HEK293 (cell line): ENCODE results near the gene GNAS.

ENCODE experiments used
- CTCF ChIA-PET: fragments of 350-600 bp; formaldehyde crosslinking; extraction: SDS; loops from one replicate; lab custom pipeline; 2021; ENCODE audit warnings: antibody characterized with exemption; lab: Yijun Ruan, JAX
- POLR2A ChIA-PET: fragments of 300-600 bp; formaldehyde crosslinking; extraction: SDS; loops from one replicate; lab custom pipeline; 2020; ENCODE audit warnings: antibody characterized with exemption, inconsistent platforms; lab: Yijun Ruan, JAX
- H3K27ac ChIP-seq: fragments of 200-500 bp; sonication (Bioruptor generic); 2 replicates; pipeline ENCODE4 v1.5.1; 2014; ENCODE audit warnings: low read depth, low read length, control low read depth, inconsistent platforms; ENCODE audit errors: extremely low read depth
- H3K36me3 ChIP-seq, 2 experiments: fragments of 200-500 bp in 1 of 2; sonication (Bioruptor generic) in 1 of 2; 1 replicate in 1 of 2; 2 replicates in 1 of 2; pipeline ENCODE4 v1.5.1; 2014 to 2017; ENCODE audit warnings: inconsistent platforms in 2 of 2, low read length in 2 of 2; ENCODE audit not compliant: control insufficient read depth in 2 of 2, insufficient read depth in 1 of 2
- H3K4me1 ChIP-seq: fragments of 200-500 bp; sonication (Bioruptor generic); 2 replicates; pipeline ENCODE4 v1.5.1; 2014; ENCODE audit warnings: mild to moderate bottlenecking, low read length, inconsistent platforms; ENCODE audit not compliant: control insufficient read depth, insufficient read depth
- H3K4me3 ChIP-seq: 2 replicates; pipeline ENCODE4 v1.5.1; 2011; ENCODE audit warnings: low read depth, mild to moderate bottlenecking, control low read depth, low read length, moderate library complexity
- H3K9me3 ChIP-seq: fragments of 200-500 bp; sonication (Bioruptor generic); 2 replicates; pipeline ENCODE4 v1.5.1; 2014; ENCODE audit warnings: low read depth, low read length, inconsistent platforms; ENCODE audit not compliant: control insufficient read depth, insufficient read depth
- GLI2 ChIP-seq: fragments of 450-650 bp; formaldehyde crosslinking; IDR thresholded peaks from 2 replicates; pipeline ENCODE4; 2017; ENCODE audit warnings: missing biosample characterization, missing genetic modification characterization, low read depth, borderline replicate concordance
- YY2 ChIP-seq: fragments of 450-650 bp; formaldehyde crosslinking; IDR thresholded peaks from 2 replicates; pipeline ENCODE4 v1.5.1; 2016; ENCODE audit warnings: missing biosample characterization, missing genetic modification characterization
- ZBTB21 ChIP-seq: fragments of 450-650 bp; formaldehyde crosslinking; IDR thresholded peaks from 2 replicates; pipeline ENCODE4 v1.5.1; 2017; ENCODE audit warnings: missing biosample characterization, missing genetic modification characterization
- ZEB2 ChIP-seq: fragments of 450-650 bp; formaldehyde crosslinking; IDR thresholded peaks from 2 replicates; pipeline ENCODE4 v1.5.1; 2016; ENCODE audit warnings: missing biosample characterization, missing genetic modification characterization
- ZFP37 ChIP-seq: fragments of 450-650 bp; formaldehyde crosslinking; IDR thresholded peaks from 2 replicates; pipeline ENCODE4 v1.5.1; 2016; ENCODE audit warnings: missing biosample characterization, missing genetic modification characterization
- ZNF214 ChIP-seq: fragments of 450-650 bp; formaldehyde crosslinking; IDR thresholded peaks from 2 replicates; pipeline ENCODE4 v1.5.1; 2017; ENCODE audit warnings: missing biosample characterization, mild to moderate bottlenecking, missing genetic modification characterization, borderline replicate concordance
- ZNF324 ChIP-seq: fragments of 450-650 bp; formaldehyde crosslinking; IDR thresholded peaks from 2 replicates; pipeline ENCODE4 v1.5.1; 2016; ENCODE audit warnings: missing biosample characterization, missing genetic modification characterization
- ZNF341 ChIP-seq: fragments of 450-650 bp; formaldehyde crosslinking; IDR thresholded peaks from 2 replicates; pipeline ENCODE4; 2016; ENCODE audit warnings: low read depth, missing biosample characterization, missing genetic modification characterization
- ZNF366 ChIP-seq: fragments of 450-650 bp; formaldehyde crosslinking; conservative IDR thresholded peaks from 2 replicates; pipeline ENCODE4 v1.5.1; 2016; ENCODE audit warnings: missing biosample characterization, missing genetic modification characterization
- ZNF404 ChIP-seq: fragments of 450-650 bp; formaldehyde crosslinking; IDR thresholded peaks from 2 replicates; pipeline ENCODE4 v1.5.1; 2017; ENCODE audit warnings: missing biosample characterization, missing genetic modification characterization
- ZNF600 ChIP-seq: fragments of 450-650 bp; formaldehyde crosslinking; IDR thresholded peaks from 2 replicates; pipeline ENCODE4 v1.5.1; 2016; ENCODE audit warnings: missing biosample characterization, missing genetic modification characterization
- ZNF626 ChIP-seq: fragments of 450-650 bp; sonication (Bioruptor Pico); formaldehyde crosslinking; IDR thresholded peaks from 2 replicates; pipeline ENCODE4 v1.5.1; 2018; ENCODE audit warnings: missing biosample characterization, missing genetic modification characterization, inconsistent platforms
- ZSCAN23 ChIP-seq: fragments of 450-650 bp; formaldehyde crosslinking; IDR thresholded peaks from 2 replicates; pipeline ENCODE4 v1.5.1; 2016; ENCODE audit warnings: missing biosample characterization, missing genetic modification characterization
- ZXDB ChIP-seq: fragments of 450-650 bp; formaldehyde crosslinking; IDR thresholded peaks from 2 replicates; pipeline ENCODE4 v1.5.1; 2016; ENCODE audit warnings: missing biosample characterization, missing genetic modification characterization
- TF ChIP-seq, protein P1 (sequence below): sonication (generic); formaldehyde crosslinking; IDR thresholded peaks from 2 replicates; pipeline ENCODE4 v1.8.1; 2022; ENCODE audit warnings: mild to moderate bottlenecking, moderate library complexity, missing genetic modification reagents
- TF ChIP-seq, protein P2 (sequence below): fragments of 450-650 bp; formaldehyde crosslinking; IDR thresholded peaks from 2 replicates; pipeline ENCODE4 v1.5.1; 2017; ENCODE audit warnings: missing biosample characterization, missing genetic modification characterization
- TF ChIP-seq, protein P3 (sequence below): fragments of 450-650 bp; formaldehyde crosslinking; IDR thresholded peaks from 2 replicates; pipeline ENCODE4 v1.5.1; 2016; ENCODE audit warnings: missing biosample characterization, missing genetic modification characterization

The GNAS gene

DNA sequence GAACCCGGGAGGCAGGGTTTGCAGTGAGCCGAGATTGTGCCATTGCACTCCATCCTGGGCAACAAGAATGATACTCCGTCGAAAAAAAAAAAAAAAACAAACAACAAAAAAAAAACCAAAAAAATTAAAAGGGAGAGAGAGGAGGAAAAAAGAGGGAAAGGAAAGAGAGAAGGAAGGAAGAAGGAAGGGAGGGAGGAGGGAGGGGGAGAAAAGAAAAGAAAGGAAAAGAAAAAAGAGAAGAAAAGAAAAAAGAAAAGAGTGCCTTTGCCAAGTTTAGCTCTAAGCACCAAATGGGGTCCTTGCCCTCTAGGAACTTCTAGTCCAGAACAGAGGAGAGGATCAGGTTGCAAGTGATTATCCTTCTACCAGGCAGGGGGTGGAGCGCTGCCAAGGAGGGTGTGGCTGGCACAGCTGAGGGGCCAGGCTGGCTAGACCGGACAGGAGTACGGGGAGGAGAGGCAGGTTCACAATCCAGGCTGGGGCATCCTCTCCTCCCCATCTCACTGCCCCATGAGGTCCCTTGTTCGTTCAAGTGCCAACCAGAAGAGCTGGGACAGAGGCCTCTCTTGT lies 19.1 kb downstream of the GNAS start:
- POLR2A ChIA-PET = interaction anchor here (0.7 kb wide), 1 partner anchor 36 kb away, joined by 3 read pairs; no protein-coding TSS in a partner anchor
- CTCF ChIA-PET = interaction anchor here (0.6 to 2.8 kb wide), 8 partner anchors 9 to 584 kb away, joined by 3 to 16 read pairs (median 3); no protein-coding TSS in a partner anchor

DNA sequence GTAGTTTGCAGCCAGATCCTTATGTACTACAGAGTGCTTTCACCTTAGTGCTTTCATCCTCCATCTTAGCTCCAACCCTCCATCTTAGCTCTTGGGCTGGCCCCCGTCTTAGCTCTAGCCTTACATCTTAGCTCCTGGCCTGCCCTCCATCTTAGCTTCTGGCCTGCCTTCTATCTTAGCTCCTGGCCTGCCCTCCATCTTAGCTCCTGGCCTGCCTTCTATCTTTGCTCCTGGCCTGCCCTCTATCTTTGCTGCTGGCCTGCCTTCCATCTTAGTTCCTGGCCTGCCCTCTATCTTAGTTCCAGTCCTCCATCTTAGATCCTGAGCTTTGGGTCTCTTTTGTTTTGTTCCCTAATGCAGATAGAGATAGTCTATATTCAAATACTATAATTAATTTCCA lies 22.0 kb downstream of the GNAS start:
- CTCF ChIA-PET = interaction anchor here (1.1 kb wide), 1 partner anchor 581 kb away, joined by 4 read pairs; no protein-coding TSS in a partner anchor
- Histone ChIP-seq H3K27ac (no peak overlapping the region), H3K4me3 (no peak overlapping the region), H3K9me3 (no peaks in the 10 kb centered on the region), H3K4me1 (no peaks in the 10 kb centered on the region), H3K36me3 (no peaks in the 10 kb centered on the region)
- POLR2A ChIA-PET = no interaction called here
- TF ChIP-seq, protein P1, sequence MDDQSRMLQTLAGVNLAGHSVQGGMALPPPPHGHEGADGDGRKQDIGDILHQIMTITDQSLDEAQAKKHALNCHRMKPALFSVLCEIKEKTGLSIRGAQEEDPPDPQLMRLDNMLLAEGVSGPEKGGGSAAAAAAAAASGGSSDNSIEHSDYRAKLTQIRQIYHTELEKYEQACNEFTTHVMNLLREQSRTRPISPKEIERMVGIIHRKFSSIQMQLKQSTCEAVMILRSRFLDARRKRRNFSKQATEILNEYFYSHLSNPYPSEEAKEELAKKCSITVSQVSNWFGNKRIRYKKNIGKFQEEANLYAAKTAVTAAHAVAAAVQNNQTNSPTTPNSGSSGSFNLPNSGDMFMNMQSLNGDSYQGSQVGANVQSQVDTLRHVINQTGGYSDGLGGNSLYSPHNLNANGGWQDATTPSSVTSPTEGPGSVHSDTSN (CRISPR knock-in tag) = no peak
- TF ChIP-seq ZNF324 = no peak
- no peak for TF ChIP-seq ZNF626 (tag by site-specific recombination)
- TF ChIP-seq ZSCAN23 (tag by site-specific recombination) = no peak
- TF ChIP-seq ZBTB21 (tag by site-specific recombination) = no peak
- no peak for TF ChIP-seq ZNF214 (tag by site-specific recombination)
- peak; percentile 68 for TF ChIP-seq YY2 (tag by site-specific recombination)

More for the DNA sequence above, 19.1 kb downstream of the GNAS start:
- no peaks in the 10 kb centered on the region for H3K36me3 ChIP-seq
- TF ChIP-seq ZNF341 (tag by site-specific recombination) (0 out of 2 replicates have a peak, but pooled peaks have one; percentile 32), ZNF404 (tag by site-specific recombination) (no peak), ZXDB (tag by site-specific recombination) (no peak), ZNF600 (tag by site-specific recombination) (peak; percentile 56), ZNF366 (tag by site-specific recombination) (0 out of 2 replicates have a peak, but pooled peaks have one; percentile 18)
- TF ChIP-seq, all 188 proteins: peak for 3
- no peak overlapping the region for H3K27ac ChIP-seq
- H3K9me3 ChIP-seq = no peaks in the 10 kb centered on the region
- no peak overlapping the region for H3K4me3 ChIP-seq
- no peaks in the 10 kb centered on the region for H3K4me1 ChIP-seq

DNA sequence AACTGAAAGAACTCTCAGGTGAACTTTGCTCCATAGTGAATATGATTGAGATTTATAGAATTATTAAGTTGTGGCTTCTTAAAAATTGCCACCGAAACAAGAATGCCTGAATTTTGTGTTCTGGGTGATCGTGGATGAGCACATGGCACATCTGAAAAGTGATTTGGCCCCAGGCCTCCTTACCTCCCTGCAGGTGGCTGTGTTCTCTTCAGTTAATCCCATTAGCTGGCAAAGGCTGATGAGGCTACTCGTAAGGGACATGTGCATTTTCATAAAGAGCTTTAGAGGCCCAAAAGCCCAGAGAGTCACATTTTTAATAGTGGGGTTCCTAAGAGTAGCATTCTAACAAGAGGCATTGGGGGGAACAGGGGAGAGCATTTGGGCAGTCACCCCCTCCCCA lies 22.6 kb downstream of the GNAS start:
- ChIA-PET CTCF (interaction anchor here (0.6 to 1.1 kb wide), 2 partner anchors 95 to 581 kb away, joined by 4 read pairs; no protein-coding TSS in a partner anchor), POLR2A (no interaction called here)
- Histone ChIP-seq H3K4me1 (no peaks in the 10 kb centered on the region), H3K9me3 (no peaks in the 10 kb centered on the region), H3K36me3 (no peaks in the 10 kb centered on the region), H3K27ac (no peak overlapping the region), H3K4me3 (no peak overlapping the region)
- TF ChIP-seq ZEB2 (tag by site-specific recombination) = no peak

DNA sequence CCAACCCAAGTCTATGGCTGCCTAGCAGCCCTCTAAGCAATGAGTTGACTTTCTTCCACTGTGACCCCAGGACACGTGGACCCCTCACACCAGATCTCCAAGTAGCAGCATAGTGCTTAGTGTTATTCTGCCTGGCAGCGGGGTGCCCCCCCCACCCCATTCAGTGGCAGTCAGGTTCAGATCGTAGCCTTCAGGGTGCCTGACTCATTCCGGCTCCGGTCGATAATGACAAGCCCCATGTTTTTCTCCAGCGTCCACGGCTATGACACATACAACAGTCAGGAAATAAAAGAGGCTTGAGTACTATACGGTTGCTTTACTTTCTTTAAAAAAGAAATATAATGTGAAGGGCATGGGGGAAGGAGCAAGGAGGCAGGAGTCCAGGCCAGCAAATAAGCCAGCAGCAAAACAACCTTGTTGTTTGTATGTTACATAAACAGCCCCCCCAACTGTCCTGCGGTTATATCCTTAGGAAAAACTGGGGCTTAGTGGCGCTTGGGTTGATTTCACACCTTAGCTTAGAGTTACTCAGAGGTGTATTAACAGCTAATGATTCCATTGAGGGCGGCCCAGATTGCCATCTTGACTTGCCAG lies 23.1 kb downstream of the GNAS start:
- Histone ChIP-seq H3K4me3 (no peak overlapping the region), H3K4me1 (no peaks in the 10 kb centered on the region), H3K9me3 (no peaks in the 10 kb centered on the region), H3K27ac (no peak overlapping the region), H3K36me3 (no peaks in the 10 kb centered on the region)
- TF ChIP-seq GLI2 (no peak), ZFP37 (tag by site-specific recombination) (no peak)
- TF ChIP-seq, protein P2, sequence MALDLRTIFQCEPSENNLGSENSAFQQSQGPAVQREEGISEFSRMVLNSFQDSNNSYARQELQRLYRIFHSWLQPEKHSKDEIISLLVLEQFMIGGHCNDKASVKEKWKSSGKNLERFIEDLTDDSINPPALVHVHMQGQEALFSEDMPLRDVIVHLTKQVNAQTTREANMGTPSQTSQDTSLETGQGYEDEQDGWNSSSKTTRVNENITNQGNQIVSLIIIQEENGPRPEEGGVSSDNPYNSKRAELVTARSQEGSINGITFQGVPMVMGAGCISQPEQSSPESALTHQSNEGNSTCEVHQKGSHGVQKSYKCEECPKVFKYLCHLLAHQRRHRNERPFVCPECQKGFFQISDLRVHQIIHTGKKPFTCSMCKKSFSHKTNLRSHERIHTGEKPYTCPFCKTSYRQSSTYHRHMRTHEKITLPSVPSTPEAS (tag by site-specific recombination) = no peak
- TF ChIP-seq, protein P3, sequence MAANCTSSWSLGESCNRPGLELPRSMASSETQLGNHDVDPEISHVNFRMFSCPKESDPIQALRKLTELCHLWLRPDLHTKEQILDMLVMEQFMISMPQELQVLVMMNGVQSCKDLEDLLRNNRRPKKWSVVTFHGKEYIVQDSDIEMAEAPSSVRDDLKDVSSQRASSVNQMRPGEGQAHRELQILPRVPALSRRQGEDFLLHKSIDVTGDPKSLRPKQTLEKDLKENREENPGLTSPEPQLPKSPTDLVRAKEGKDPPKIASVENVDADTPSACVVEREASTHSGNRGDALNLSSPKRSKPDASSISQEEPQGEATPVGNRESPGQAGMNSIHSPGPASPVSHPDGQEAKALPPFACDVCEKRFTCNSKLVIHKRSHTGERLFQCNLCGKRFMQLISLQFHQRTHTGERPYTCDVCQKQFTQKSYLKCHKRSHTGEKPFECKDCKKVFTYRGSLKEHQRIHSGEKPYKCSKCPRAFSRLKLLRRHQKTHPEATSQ (tag by site-specific recombination) = no peak
- ChIA-PET CTCF (interaction anchor here (0.6 to 1.1 kb wide), 2 partner anchors 95 to 580 kb away, joined by 4 read pairs; no protein-coding TSS in a partner anchor), POLR2A (no interaction called here)
